SU-DHL-6 (cell line): ENCODE data around the gene MOB3B.

ENCODE experiments used
- H2AFZ ChIP-seq: fragments of 200-600 bp; sonication (generic); 2 replicates; pipeline ENCODE4 v1.6.1; 2014; ENCODE audit warnings: low read depth, mild to moderate bottlenecking, moderate library complexity, mixed read lengths, antibody characterized with exemption, low read length; ENCODE audit not compliant: severe bottlenecking
- H3F3A ChIP-seq: fragments of 200-600 bp; shearing (Covaris generic); 2 replicates; pipeline ENCODE4 v1.6.0; 2016; ENCODE audit warnings: antibody characterized with exemption, mild to moderate bottlenecking; ENCODE audit not compliant: insufficient read depth
- H3K27ac ChIP-seq: fragments of 200-600 bp; sonication (generic); 2 replicates; pipeline ENCODE4 v1.5.1; 2016; ENCODE audit warnings: low read depth, mild to moderate bottlenecking, low read length, moderate library complexity, mixed read lengths
- H3K27me3 ChIP-seq: fragments of 200-600 bp; sonication (generic), shearing (Covaris generic); 2 replicates; pipeline ENCODE4 v1.6.0; 2014; ENCODE audit warnings: mild to moderate bottlenecking, low read length
- H3K36me3 ChIP-seq: fragments of 200-600 bp; sonication (generic); 2 replicates; pipeline ENCODE4 v1.6.1; 2014; ENCODE audit warnings: mild to moderate bottlenecking, low read length, mixed read lengths
- H3K4me2 ChIP-seq: fragments of 300-600, 200-600 bp; shearing (Covaris generic), sonication (generic); 2 replicates; pipeline ENCODE4 v1.6.0; 2014; ENCODE audit warnings: low read length, low read depth, mild to moderate bottlenecking; ENCODE audit not compliant: poor library complexity, severe bottlenecking
- H3K4me3 ChIP-seq: fragments of 200-600 bp; sonication (generic); 2 replicates; pipeline ENCODE4 v1.5.1; 2014; ENCODE audit warnings: antibody characterized with exemption, low read length, mild to moderate bottlenecking, mixed read lengths; ENCODE audit not compliant: insufficient read depth, poor library complexity, severe bottlenecking
- H3K79me2 ChIP-seq: fragments of 200-600 bp; sonication (generic); 2 replicates; pipeline ENCODE4 v1.6.1; 2014; ENCODE audit warnings: mild to moderate bottlenecking, low read length, moderate library complexity; ENCODE audit not compliant: insufficient read depth
- H3K9ac ChIP-seq: fragments of 200-600 bp; sonication (generic); 2 replicates; pipeline ENCODE4 v1.7.0; 2014; ENCODE audit warnings: mild to moderate bottlenecking, low read length
- H3K9me2 ChIP-seq: fragments of 200-600 bp; sonication (generic); replicated peaks from 2 replicates; pipeline ENCODE4 v1.6.1; 2014; ENCODE audit warnings: low read length; ENCODE audit not compliant: insufficient read depth
- H3K9me3 ChIP-seq: fragments of 200-600 bp; sonication (generic); 2 replicates; pipeline ENCODE4 v1.6.1; 2014; ENCODE audit warnings: low read length, mixed read lengths; ENCODE audit not compliant: insufficient read depth
- H4K20me1 ChIP-seq: fragments of 200-600 bp; sonication (generic); 2 replicates; pipeline ENCODE4 v1.6.1; 2014; ENCODE audit warnings: low read depth, mild to moderate bottlenecking, antibody characterized with exemption, low read length, moderate library complexity, mixed read lengths
- EZH2phosphoT487 ChIP-seq: fragments of 200-600 bp; sonication (generic), shearing (Covaris generic); conservative IDR thresholded peaks from 2 replicates; pipeline ENCODE4 v1.6.1; 2018; ENCODE audit warnings: mild to moderate bottlenecking, antibody characterized with exemption, low read length, moderate library complexity, mixed read lengths
- TF ChIP-seq, protein P1 (sequence below): fragments of 200-600 bp; sonication (generic); IDR thresholded peaks from one replicate; pipeline ENCODE4 v1.5.1; 2017; ENCODE audit warnings: antibody characterized with exemption, mild to moderate bottlenecking, low read length, moderate library complexity; ENCODE audit not compliant: insufficient read depth, poor library complexity, severe bottlenecking

Gene MOB3B

GRCh38 chr9:27337833-27338526 is 191.6 kb downstream of the MOB3B start:
- H3K36me3 ChIP-seq = no peaks in the 10 kb centered on the region
- H3K27me3 ChIP-seq = no peaks in the 10 kb centered on the region
- no peak overlapping the region for H3K9ac ChIP-seq
- H3F3A ChIP-seq = no peaks in the 10 kb centered on the region
- no peak overlapping the region for H3K27ac ChIP-seq
- no peak overlapping the region for H2AFZ ChIP-seq
- no peaks in the 10 kb centered on the region for H3K9me3 ChIP-seq
- no peak overlapping the region for H3K4me3 ChIP-seq
- H3K4me2 ChIP-seq = no peak overlapping the region
- H4K20me1 ChIP-seq = no peaks in the 10 kb centered on the region
- no peaks in the 10 kb centered on the region for H3K9me2 ChIP-seq
- TF ChIP-seq EZH2phosphoT487 = no peak
- no peaks in the 10 kb centered on the region for H3K79me2 ChIP-seq

- Histone ChIP-seq H3K79me2 (no peaks in the 10 kb centered on the region), H3K27ac (no peak overlapping the region), H3K4me2 (no peak overlapping the region), H3F3A (no peaks in the 10 kb centered on the region), H3K9ac (no peak overlapping the region), H2AFZ (no peak overlapping the region), H3K4me3 (no peak overlapping the region), H3K9me3 (no peaks in the 10 kb centered on the region), H3K9me2 (no peaks in the 10 kb centered on the region), H3K27me3 (no peaks in the 10 kb centered on the region), H4K20me1 (no peaks in the 10 kb centered on the region), H3K36me3 (no peaks in the 10 kb centered on the region)
- TF ChIP-seq EZH2phosphoT487 = no peak
- TF ChIP-seq, protein P1, sequence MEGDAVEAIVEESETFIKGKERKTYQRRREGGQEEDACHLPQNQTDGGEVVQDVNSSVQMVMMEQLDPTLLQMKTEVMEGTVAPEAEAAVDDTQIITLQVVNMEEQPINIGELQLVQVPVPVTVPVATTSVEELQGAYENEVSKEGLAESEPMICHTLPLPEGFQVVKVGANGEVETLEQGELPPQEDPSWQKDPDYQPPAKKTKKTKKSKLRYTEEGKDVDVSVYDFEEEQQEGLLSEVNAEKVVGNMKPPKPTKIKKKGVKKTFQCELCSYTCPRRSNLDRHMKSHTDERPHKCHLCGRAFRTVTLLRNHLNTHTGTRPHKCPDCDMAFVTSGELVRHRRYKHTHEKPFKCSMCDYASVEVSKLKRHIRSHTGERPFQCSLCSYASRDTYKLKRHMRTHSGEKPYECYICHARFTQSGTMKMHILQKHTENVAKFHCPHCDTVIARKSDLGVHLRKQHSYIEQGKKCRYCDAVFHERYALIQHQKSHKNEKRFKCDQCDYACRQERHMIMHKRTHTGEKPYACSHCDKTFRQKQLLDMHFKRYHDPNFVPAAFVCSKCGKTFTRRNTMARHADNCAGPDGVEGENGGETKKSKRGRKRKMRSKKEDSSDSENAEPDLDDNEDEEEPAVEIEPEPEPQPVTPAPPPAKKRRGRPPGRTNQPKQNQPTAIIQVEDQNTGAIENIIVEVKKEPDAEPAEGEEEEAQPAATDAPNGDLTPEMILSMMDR = no peak
Observed at GRCh38 chr9:27337236-27337635, 192.4 kb downstream of the MOB3B start.

DNA sequence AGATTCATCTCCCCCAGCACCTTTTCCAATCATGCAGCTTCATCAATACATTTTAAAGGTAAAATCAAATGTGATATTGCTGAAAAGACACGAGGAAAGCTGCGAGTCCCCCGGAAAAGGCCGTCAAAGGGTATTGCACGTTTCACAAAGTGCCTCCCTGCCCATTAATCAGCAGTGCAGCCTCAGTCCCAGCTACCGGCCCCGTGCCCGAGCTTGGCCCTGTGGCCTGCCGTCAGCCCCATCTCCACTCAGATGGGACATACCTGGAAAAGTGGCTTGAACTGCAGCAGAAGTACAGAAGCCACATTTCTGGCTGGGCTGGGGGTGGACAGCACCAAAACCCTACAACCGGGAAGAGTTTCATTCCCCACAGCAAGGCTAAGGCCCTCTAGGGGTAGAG is 192.8 kb downstream of the MOB3B start:
- Histone ChIP-seq H3K9ac (no peak overlapping the region), H3F3A (no peaks in the 10 kb centered on the region), H3K36me3 (no peaks in the 10 kb centered on the region), H3K27ac (no peak overlapping the region), H3K4me3 (no peak overlapping the region), H3K9me2 (no peaks in the 10 kb centered on the region), H4K20me1 (no peaks in the 10 kb centered on the region), H3K9me3 (no peaks in the 10 kb centered on the region), H3K27me3 (no peaks in the 10 kb centered on the region), H2AFZ (no peak overlapping the region), H3K79me2 (no peaks in the 10 kb centered on the region), H3K4me2 (no peak overlapping the region)
- no peak for TF ChIP-seq EZH2phosphoT487
- TF ChIP-seq, protein P1 = no peak

GRCh38 chr9:27336126-27336525 is 193.5 kb downstream of the MOB3B start:
- Histone ChIP-seq H2AFZ (no peak overlapping the region), H4K20me1 (no peaks in the 10 kb centered on the region), H3K79me2 (no peaks in the 10 kb centered on the region), H3K36me3 (no peaks in the 10 kb centered on the region), H3K27ac (no peak overlapping the region), H3K4me3 (no peak overlapping the region), H3K9me3 (no peaks in the 10 kb centered on the region), H3K9me2 (no peaks in the 10 kb centered on the region), H3K9ac (no peak overlapping the region), H3K27me3 (no peaks in the 10 kb centered on the region), H3K4me2 (no peak overlapping the region), H3F3A (no peaks in the 10 kb centered on the region)
- TF ChIP-seq EZH2phosphoT487 = no peak
- TF ChIP-seq, protein P1 = no peak
